CD4-positive, alpha-beta memory T cell (primary cell): Measurements from ENCODE around the gene PODNL1. TPM values are rescaled to one million over a fixed set of nuclear protein-coding genes. Genes with fewer than 3 reads are reported as not detected.

Experiments used
- CTCF ChIA-PET: fragments of 350-600 bp; sonication (Branson Sonifier 250); formaldehyde crosslinking; loops from one replicate; lab custom pipeline; 2021; ENCODE audit warnings: inconsistent platforms; ENCODE audit not compliant: partially characterized antibody; lab: Charles Lee
- POLR2A ChIA-PET: fragments of 350-600 bp; sonication (Branson Sonifier 250); formaldehyde crosslinking; loops from one replicate; lab custom pipeline; 2021; ENCODE audit not compliant: partially characterized antibody; lab: Charles Lee
- DNase-seq, 5 donors: peaks; one replicate each; pipeline versions ENCODE4 v3.0.0 to v3.0.0-alpha.2; 2020 to 2022; ENCODE audit warnings: mixed read lengths in 1 of 5
- H3K27ac ChIP-seq: one replicate; pipeline ENCODE4 v1.7.0; 2013; ENCODE audit warnings: low read depth, low read length
- H3K27me3 ChIP-seq: 2 replicates; pipeline ENCODE4 v1.7.0; 2013; ENCODE audit warnings: mild to moderate bottlenecking, low read length, moderate library complexity; ENCODE audit not compliant: insufficient read depth
- H3K36me3 ChIP-seq: 2 replicates; pipeline ENCODE4 v1.7.0; 2013; ENCODE audit warnings: mild to moderate bottlenecking, low read length, moderate library complexity; ENCODE audit not compliant: insufficient read depth
- H3K4me1 ChIP-seq: 2 replicates; pipeline ENCODE4 v1.7.0; 2013; ENCODE audit warnings: mild to moderate bottlenecking, low read length, moderate library complexity; ENCODE audit not compliant: insufficient read depth
- H3K4me3 ChIP-seq, 2 donors: one replicate each; pipeline ENCODE4 v1.7.0; 2013; ENCODE audit warnings: low read length in 2 of 2, mild to moderate bottlenecking in 1 of 2
- H3K9me3 ChIP-seq, 2 donors: one replicate each; pipeline ENCODE4 v1.7.0; 2013; ENCODE audit warnings: low read length in 2 of 2, control low read depth in 1 of 2; ENCODE audit not compliant: control insufficient read depth in 1 of 2
- H3K27ac Mint-ChIP-seq, 7 donors: one replicate each; pipeline ENCODE4 v1.8.0; 2020 to 2021; ENCODE audit warnings: mixed read lengths in 7 of 7, mild to moderate bottlenecking in 6 of 7, inconsistent platforms in 3 of 7, moderate library complexity in 3 of 7
- H3K27me3 Mint-ChIP-seq, 2 donors: one replicate each; pipeline ENCODE4 v1.8.0; 2020 to 2021; ENCODE audit warnings: mixed read lengths in 2 of 2
- H3K36me3 Mint-ChIP-seq, 2 donors: one replicate each; pipeline ENCODE4 v1.8.0; 2020 to 2021; ENCODE audit warnings: mixed read lengths in 2 of 2, inconsistent platforms in 1 of 2, mild to moderate bottlenecking in 1 of 2
- H3K4me1 Mint-ChIP-seq, 4 donors: one replicate each; pipeline ENCODE4 v1.8.0; 2020 to 2021; ENCODE audit warnings: mixed read lengths in 4 of 4, mild to moderate bottlenecking in 1 of 4
- H3K4me3 Mint-ChIP-seq, 8 donors: one replicate each; pipeline ENCODE4 v1.8.0; 2020 to 2021; ENCODE audit warnings: mixed read lengths in 8 of 8, mild to moderate bottlenecking in 7 of 8, moderate library complexity in 6 of 8, inconsistent platforms in 3 of 8
- H3K9me3 Mint-ChIP-seq, 8 donors: one replicate each; pipeline ENCODE4 v1.8.0; 2020 to 2021; ENCODE audit warnings: mixed read lengths in 8 of 8, mild to moderate bottlenecking in 5 of 8, inconsistent platforms in 3 of 8, moderate library complexity in 1 of 8
- intact Hi-C: fragments of 100-400 bp; cut with micrococcal nuclease; formaldehyde crosslinking; loops from one replicate; pipeline ENCODE4 v1.15.1; 2023
- polyA plus RNA-seq, 2 donors: library from polyadenylated mRNA; unstranded; fragments of 300-500 nt; fragmentation: Illumina TruSeq; gene quantifications; one replicate each; pipeline ENCODE4 v1.2.3, GENCODE V29; 2021
- total RNA-seq, 2 experiments: library from RNA; stranded (reverse); gene quantifications; one replicate each; pipeline ENCODE4 v1.2.3, GENCODE V29; 2021

The PODNL1 gene, protein sequence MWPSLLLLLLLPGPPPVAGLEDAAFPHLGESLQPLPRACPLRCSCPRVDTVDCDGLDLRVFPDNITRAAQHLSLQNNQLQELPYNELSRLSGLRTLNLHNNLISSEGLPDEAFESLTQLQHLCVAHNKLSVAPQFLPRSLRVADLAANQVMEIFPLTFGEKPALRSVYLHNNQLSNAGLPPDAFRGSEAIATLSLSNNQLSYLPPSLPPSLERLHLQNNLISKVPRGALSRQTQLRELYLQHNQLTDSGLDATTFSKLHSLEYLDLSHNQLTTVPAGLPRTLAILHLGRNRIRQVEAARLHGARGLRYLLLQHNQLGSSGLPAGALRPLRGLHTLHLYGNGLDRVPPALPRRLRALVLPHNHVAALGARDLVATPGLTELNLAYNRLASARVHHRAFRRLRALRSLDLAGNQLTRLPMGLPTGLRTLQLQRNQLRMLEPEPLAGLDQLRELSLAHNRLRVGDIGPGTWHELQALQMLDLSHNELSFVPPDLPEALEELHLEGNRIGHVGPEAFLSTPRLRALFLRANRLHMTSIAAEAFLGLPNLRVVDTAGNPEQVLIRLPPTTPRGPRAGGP
- total RNA-seq (not detected), polyA plus RNA-seq (not detected)

DNA sequence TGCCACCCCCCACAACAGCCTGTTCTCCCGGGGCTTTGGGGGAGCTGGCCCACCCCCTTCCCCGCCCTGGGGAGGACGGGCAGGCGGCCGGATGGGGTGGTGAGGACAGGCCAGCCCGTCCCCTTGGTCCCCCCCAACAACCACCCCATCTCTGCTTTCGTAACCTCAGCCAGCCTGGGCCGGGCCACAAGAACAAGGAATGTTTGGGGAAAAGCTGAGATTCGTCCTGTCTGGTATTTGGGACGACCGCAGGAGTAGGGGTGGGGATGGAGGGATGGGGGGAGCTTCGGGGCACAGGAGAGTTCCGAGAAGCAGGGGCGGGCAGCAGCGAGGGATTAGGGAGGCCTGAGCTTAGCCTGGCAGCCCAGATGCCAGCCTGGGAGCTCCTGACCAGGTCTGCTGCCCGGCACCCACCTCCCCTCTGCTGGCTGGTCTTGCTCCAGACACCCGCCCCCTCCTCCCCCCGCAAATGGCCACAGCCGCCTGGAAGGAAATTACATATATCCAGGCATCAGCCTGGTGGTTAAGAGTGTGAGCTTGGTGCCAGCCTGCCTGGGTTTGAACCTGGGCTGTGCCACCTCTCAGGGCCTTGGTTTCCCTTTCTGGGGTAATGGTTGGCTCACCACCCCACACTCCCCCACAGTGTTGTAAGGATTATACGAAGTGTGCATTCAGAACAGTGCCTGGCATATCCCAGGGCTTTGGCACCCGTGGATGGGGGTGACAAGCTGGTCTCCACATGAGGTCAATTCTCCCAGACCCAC lies at the start of gene PODNL1:
Gene PODNL1 (minus strand): TSS at position 117 of the 764 bp plus-strand sequence. CDS start 236 bp downstream, outside the sequence.
- Histone ChIP-seq H3K9me3 (no peaks in the 10 kb centered on the region), H3K36me3 (no peaks in the 10 kb centered on the region), H3K4me1 (no peaks in the 10 kb centered on the region), H3K27ac (no peak within 1 kb of the TSS), H3K27me3 (peaks cover 3% of the 10 kb centered on the region), H3K4me3 (no peak within 1 kb of the TSS)
- no peak for DNase-seq
- Mint-ChIP-seq H3K4me1 (peaks cover 0 to 8% (median 2%) of the 10 kb centered on the region in 4 donors), H3K9me3 (peaks cover 0 to 6% (median 0%) of the 10 kb centered on the region in 8 donors), H3K27ac (no peak within 1 kb of the TSS), H3K4me3 (no peak within 1 kb of the TSS), H3K36me3 (no peaks in the 10 kb centered on the region), H3K27me3 (peaks cover 0 to 5% of the 10 kb centered on the region in 2 donors)
- CTCF ChIA-PET = interaction anchor here (1.0 to 1.3 kb wide), 3 partner anchors 35 to 121 kb away, joined by 3 to 4 read pairs (median 3); no protein-coding TSS in a partner anchor
- intact Hi-C loops = no loop called here
- POLR2A ChIA-PET = interaction anchor here (1.2 kb wide), 1 partner anchor 14 kb away, joined by 5 read pairs; the partner anchor contains the start of gene DCAF15

DNA sequence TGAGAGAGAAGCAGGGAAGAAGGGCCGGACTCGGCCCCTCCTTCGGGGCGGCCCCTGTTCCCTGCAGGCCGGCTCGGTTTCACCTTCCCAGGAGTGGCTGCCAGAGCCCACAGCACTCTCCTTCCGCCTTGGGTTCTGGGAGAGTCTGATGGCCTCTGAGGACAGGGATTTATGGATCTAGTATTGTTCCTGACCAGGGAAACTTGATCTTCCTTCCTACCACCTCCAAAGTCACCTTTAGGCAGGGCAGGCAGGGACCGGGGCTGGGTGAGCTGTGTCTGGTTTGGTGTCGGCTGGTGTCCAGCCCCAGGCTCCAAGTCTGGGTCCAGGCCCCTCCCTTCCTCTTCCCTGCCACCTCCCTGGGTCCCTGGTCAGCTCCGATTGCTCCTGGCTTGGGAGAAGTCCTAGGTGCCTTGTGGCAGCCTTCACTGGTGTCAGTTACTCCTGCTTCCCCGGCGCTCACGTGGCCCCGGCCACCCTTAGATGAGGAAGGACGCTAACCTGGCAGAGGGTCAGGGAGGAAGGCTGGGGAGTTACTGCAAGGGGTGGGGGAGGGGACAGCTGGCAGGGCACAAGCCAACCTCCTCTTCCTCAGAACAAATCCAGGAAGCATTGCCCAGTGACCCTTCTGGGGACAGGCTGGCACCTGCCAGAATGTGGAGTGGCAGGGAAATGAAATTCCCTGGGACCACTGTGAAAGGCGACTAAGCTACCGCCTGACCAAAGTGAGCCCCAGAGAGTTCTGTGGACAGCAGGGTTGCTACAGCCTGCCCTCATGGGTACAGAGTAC lies 49.1 kb upstream of the PODNL1 start:
- DNase-seq = no peak
- H3K27me3 ChIP-seq = no peaks in the 10 kb centered on the region
- peak overlapping the region; percentile 43 to 49 for H3K4me3 ChIP-seq
- no peaks in the 10 kb centered on the region for H3K9me3 ChIP-seq
- H3K4me1 ChIP-seq = peaks cover 75% of the 10 kb centered on the region
- ChIA-PET POLR2A (interaction anchor here (1.2 to 10.0 kb wide), 8 partner anchors 9 to 70 kb away, joined by 3 to 200 read pairs (median 18); partner anchors contain the start of genes DCAF15, IL27RA and RFX1), CTCF (interaction anchor here (0.7 to 6.7 kb wide), 6 partner anchors 11 to 361 kb away, joined by 3 to 43 read pairs (median 4); partner anchors contain the start of genes IL27RA and RFX1)
- H3K4me1 Mint-ChIP-seq = peaks cover 37 to 90% (median 66%) of the 10 kb centered on the region in 4 donors
- no peaks in the 10 kb centered on the region for H3K9me3 Mint-ChIP-seq
- intact Hi-C loops = no loop called here
- H3K36me3 Mint-ChIP-seq = peaks cover 24 to 26% of the 10 kb centered on the region in 2 donors
- H3K27ac ChIP-seq = peak overlapping the region; percentile 95
- H3K27ac Mint-ChIP-seq = peak overlapping the region; percentile 95 to 100 (median 98)
- H3K4me3 Mint-ChIP-seq = peak overlapping the region; percentile 69 to 93 (median 74)
- peaks cover 6% of the 10 kb centered on the region for H3K36me3 ChIP-seq
- H3K27me3 Mint-ChIP-seq = no peaks in the 10 kb centered on the region

DNA sequence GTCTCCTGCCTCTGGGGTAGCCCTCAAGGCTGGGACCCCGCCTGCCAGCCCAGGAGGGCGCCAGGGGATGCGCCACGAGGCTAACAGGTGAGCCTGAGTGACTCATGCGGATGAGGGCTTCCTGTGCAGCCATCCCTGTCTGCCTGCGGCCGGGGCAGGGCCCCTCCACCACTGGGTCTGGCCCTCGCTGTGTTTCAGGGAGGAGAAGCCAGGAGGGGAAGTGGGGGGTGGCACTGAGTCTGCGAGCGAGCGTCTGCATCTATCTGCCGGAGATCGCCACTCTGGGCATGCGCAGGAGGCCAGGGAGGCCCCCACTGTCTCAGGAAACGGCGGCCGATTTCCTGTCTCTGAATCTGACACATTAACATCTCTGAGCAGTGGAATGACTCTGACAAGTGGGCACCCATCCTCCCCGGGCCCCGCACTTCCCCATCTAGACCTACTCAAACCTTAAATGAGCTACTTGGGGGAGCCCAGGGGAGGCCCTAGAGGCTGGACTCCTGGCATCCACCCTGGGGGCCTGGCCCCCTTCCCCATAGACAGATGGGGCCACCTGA lies 48.2 kb upstream of the PODNL1 start:
- POLR2A ChIA-PET = interaction anchor here (1.1 to 10.0 kb wide), 10 partner anchors 9 to 238 kb away, joined by 3 to 200 read pairs (median 12); partner anchors contain the start of genes DCAF15, IL27RA and RFX1
- CTCF ChIA-PET = interaction anchor here (0.7 to 6.7 kb wide), 7 partner anchors 12 to 61 kb away, joined by 3 to 43 read pairs (median 5); partner anchors contain the start of genes IL27RA and RFX1

DNA sequence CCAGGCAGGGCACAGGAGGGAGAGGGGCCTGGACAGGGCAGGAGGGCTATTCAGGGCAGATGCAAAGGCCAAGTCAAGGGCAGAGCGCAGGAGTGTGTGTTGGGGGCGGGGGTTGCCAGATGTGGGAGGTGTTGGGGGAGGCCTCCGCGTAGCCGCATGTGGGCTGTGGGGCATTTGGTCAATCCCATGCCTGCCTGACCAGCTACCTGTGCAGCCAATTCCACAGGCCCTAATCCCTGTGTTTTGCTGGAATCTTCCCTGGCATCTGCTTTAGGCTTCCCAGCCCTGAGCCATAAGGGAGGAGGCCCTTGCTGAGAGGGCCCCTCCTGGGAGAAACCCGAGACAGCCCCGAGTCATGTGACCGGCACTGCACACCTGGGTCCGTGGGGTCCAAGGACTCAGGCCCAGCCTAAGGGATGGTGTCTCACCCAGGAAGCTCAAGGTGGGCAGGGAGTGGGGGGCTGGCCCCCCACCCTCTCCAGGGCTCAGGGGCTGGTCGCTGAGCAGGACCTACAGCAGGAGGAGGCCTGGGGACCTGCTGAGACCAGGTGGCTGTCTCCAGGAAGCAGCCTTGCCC lies 47.6 kb upstream of the PODNL1 start:
- peak overlapping the region; percentile 95 for H3K27ac ChIP-seq
- H3K4me3 Mint-ChIP-seq = peak overlapping the region; percentile 34 to 93 (median 80)
- H3K36me3 Mint-ChIP-seq = peaks cover 17 to 19% of the 10 kb centered on the region in 2 donors
- no peak for DNase-seq
- peak overlapping the region; percentile 40 to 49 for H3K4me3 ChIP-seq
- peaks cover 84% of the 10 kb centered on the region for H3K4me1 ChIP-seq
- no peaks in the 10 kb centered on the region for H3K27me3 ChIP-seq
- no peaks in the 10 kb centered on the region for H3K27me3 Mint-ChIP-seq
- H3K9me3 Mint-ChIP-seq = no peaks in the 10 kb centered on the region
- CTCF ChIA-PET = interaction anchor here (0.8 to 6.7 kb wide), 7 partner anchors 16 to 73 kb away, joined by 3 to 43 read pairs (median 5); partner anchors contain the start of gene IL27RA
- H3K4me1 Mint-ChIP-seq = peaks cover 33 to 91% (median 63%) of the 10 kb centered on the region in 4 donors
- intact Hi-C loops = loop anchor here (1.0 kb wide), 6 partner anchors 12 to 106 kb away; partner anchors contain the start of genes BRME1, CC2D1A, DCAF15 and RFX1
- H3K27ac Mint-ChIP-seq = peak overlapping the region; percentile 95 to 100 (median 98)
- H3K9me3 ChIP-seq = no peaks in the 10 kb centered on the region
- POLR2A ChIA-PET = interaction anchor here (0.6 to 10.0 kb wide), 16 partner anchors 9 to 238 kb away, joined by 3 to 200 read pairs (median 6); partner anchors contain the start of genes DCAF15, IL27RA and RFX1
- no peaks in the 10 kb centered on the region for H3K36me3 ChIP-seq

More for the DNA sequence above, 48.2 kb upstream of the PODNL1 start:
- Histone ChIP-seq H3K27ac (peak overlapping the region; percentile 95), H3K36me3 (no peaks in the 10 kb centered on the region), H3K9me3 (no peaks in the 10 kb centered on the region), H3K4me3 (peak overlapping the region; percentile 43 to 49), H3K4me1 (peaks cover 84% of the 10 kb centered on the region), H3K27me3 (no peaks in the 10 kb centered on the region)
- intact Hi-C loops = loop anchor here (1.0 kb wide), 6 partner anchors 12 to 106 kb away; partner anchors contain the start of genes BRME1, CC2D1A, DCAF15 and RFX1
- no peaks in the 10 kb centered on the region for H3K27me3 Mint-ChIP-seq
- H3K4me3 Mint-ChIP-seq = peak overlapping the region; percentile 69 to 93 (median 74)
- peaks cover 35 to 93% (median 65%) of the 10 kb centered on the region in 4 donors for H3K4me1 Mint-ChIP-seq
- H3K9me3 Mint-ChIP-seq = no peaks in the 10 kb centered on the region
- H3K27ac Mint-ChIP-seq = peak overlapping the region; percentile 95 to 100 (median 98)
- peaks cover 21 to 24% of the 10 kb centered on the region in 2 donors for H3K36me3 Mint-ChIP-seq
- DNase-seq = peak; percentile 96 to 100 (median 98)

DNA sequence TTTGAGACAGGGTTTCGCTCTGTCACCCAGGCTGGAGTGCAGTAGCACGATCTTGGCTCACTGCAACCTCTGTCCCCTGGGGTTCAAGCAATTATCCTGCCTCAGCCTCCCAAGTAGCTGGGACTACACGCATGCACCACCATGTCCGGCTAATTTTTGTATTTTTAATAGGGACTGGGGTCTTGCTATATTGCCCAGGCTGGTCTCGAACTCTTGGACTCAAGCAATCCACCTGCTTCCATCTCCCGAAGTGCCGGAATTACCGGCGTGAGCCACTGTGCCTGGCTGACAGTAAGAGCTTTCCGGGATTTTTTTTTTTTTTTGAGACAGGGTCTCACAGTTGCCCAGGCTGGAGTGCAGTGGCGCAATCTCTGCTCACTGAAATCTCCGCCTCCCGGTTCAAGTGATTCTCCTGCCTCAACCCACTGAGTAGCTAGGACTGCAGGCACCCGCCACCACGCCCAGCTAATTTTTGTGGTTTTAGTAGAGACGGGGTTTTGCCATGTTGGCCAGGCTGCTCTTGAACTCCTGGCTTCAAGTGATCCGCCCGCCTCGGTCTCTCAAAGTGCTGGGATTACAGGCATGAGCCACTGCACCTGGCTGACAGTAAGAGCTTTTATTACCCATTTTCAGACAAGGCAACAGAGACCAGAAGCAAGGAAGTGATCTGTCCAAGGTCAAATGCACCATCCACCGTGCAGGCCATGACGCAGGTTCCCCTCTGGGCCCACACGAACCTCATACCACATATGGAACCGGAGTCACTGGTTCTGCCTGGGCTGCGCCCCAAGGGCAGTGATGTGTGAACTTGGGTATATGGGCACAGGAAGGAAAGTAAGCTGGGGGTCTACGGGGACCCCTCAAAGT lies 46.9 kb upstream of the PODNL1 start:
- H3K27me3 ChIP-seq = no peaks in the 10 kb centered on the region
- intact Hi-C loops = no loop called here
- CTCF ChIA-PET = interaction anchor here (0.8 to 6.7 kb wide), 7 partner anchors 17 to 74 kb away, joined by 3 to 43 read pairs (median 3); partner anchors contain the start of gene IL27RA
- peak overlapping the region; percentile 95 to 100 (median 98) for H3K27ac Mint-ChIP-seq
- H3K9me3 ChIP-seq = no peaks in the 10 kb centered on the region
- peaks cover 15 to 17% of the 10 kb centered on the region in 2 donors for H3K36me3 Mint-ChIP-seq
- no peak overlapping the region for H3K4me3 ChIP-seq
- peaks cover 31 to 88% (median 61%) of the 10 kb centered on the region in 4 donors for H3K4me1 Mint-ChIP-seq
- peak overlapping the region; percentile 95 for H3K27ac ChIP-seq
- H3K27me3 Mint-ChIP-seq = no peaks in the 10 kb centered on the region
- POLR2A ChIA-PET = interaction anchor here (0.6 to 10.0 kb wide), 18 partner anchors 8 to 237 kb away, joined by 3 to 200 read pairs (median 4); partner anchors contain the start of genes DCAF15, IL27RA and RFX1
- H3K36me3 ChIP-seq = no peaks in the 10 kb centered on the region
- H3K4me1 ChIP-seq = peaks cover 84% of the 10 kb centered on the region
- H3K4me3 Mint-ChIP-seq = peak overlapping the region; percentile 30 to 93 (median 70)
- H3K9me3 Mint-ChIP-seq = no peaks in the 10 kb centered on the region
- peak in 4 of 5 donors; percentile 33 to 69 (median 40) for DNase-seq
